SK-N-MC (cell line): ENCODE results near the gene CEP76.

Experiments
- EZH2 ChIP-seq: fragments of 200-600 bp; sonication (generic); IDR thresholded peaks from one replicate; pipeline ENCODE4 v1.6.1; 2017; ENCODE audit warnings: antibody characterized with exemption
- FOXP2 ChIP-seq: optimal IDR thresholded peaks from 2 replicates; pipeline ENCODE3; 2011; ENCODE audit warnings: mild to moderate bottlenecking, moderate library complexity; ENCODE audit not compliant: insufficient read depth; ENCODE audit errors: extremely low read length, control extremely low read depth
- POLR2AphosphoS5 ChIP-seq: IDR thresholded peaks from 2 replicates; pipeline ENCODE4 v1.6.1; 2012; ENCODE audit warnings: mild to moderate bottlenecking, low read depth, low read length, borderline replicate concordance

GRCh38 chr18:12699747-12700146, 2.8 kb downstream of the CEP76 start:
- TF ChIP-seq POLR2AphosphoS5 (no peak), EZH2 (no peak), FOXP2 (no peak)
